NT2/D1 (cell line): ENCODE measurements around the gene CTRL.

Experiments used
- YY1 ChIP-seq: IDR thresholded peaks from 2 replicates; pipeline ENCODE4 v1.6.1; 2011; ENCODE audit not compliant: insufficient read length, insufficient read depth
- ZNF274 ChIP-seq: IDR thresholded peaks from 2 replicates; pipeline ENCODE4 v1.6.1; 2011; ENCODE audit warnings: mild to moderate bottlenecking, low read depth, low read length

- TF ChIP-seq YY1 = no peak
- TF ChIP-seq ZNF274 = no peak
Observed at GRCh38 chr16:67949645-67950044, 18.0 kb upstream of the CTRL start.
